ENCODE measurements around the gene ILF2.

DNA sequence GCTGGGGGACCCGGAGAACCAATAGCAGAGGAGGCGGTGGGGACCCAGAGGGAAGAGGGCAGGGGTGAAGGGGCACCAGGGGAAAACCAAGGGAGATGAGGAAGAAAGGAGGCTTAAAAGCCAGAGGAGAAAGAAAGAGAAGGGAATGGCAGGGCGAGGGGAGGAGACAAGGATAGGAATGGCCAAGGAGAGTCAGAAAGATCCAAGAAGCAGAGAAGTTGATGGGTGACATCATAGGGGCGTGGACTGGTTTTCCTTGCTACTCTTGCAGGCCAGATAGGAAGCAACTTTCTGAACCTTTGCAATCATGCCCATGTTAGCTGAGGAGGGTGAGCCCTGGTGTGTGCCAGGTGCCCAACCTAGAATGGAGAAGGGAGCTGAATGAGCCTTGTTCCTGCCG, 13.1 kb upstream of the ILF2 start:
- TF ChIP-seq, protein P1, sequence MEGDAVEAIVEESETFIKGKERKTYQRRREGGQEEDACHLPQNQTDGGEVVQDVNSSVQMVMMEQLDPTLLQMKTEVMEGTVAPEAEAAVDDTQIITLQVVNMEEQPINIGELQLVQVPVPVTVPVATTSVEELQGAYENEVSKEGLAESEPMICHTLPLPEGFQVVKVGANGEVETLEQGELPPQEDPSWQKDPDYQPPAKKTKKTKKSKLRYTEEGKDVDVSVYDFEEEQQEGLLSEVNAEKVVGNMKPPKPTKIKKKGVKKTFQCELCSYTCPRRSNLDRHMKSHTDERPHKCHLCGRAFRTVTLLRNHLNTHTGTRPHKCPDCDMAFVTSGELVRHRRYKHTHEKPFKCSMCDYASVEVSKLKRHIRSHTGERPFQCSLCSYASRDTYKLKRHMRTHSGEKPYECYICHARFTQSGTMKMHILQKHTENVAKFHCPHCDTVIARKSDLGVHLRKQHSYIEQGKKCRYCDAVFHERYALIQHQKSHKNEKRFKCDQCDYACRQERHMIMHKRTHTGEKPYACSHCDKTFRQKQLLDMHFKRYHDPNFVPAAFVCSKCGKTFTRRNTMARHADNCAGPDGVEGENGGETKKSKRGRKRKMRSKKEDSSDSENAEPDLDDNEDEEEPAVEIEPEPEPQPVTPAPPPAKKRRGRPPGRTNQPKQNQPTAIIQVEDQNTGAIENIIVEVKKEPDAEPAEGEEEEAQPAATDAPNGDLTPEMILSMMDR (IDR thresholded peaks at IDR 0.05) = no peak
- TF ChIP-seq POLR2A (IDR thresholded peaks at IDR 0.05) = no peak
